Measurements from ENCODE around the gene MLH1. TPM values are rescaled to one million over a fixed set of nuclear protein-coding genes. Genes with fewer than 3 reads are reported as not detected.
"Not testable (repeated sequence)": the region's sequence is repeated elsewhere in the genome, so short reads cannot be mapped to it uniquely, and the experiment has no call there.

The MLH1 gene
- total RNA-seq, 1 donor from 2014 or later: 61.6 TPM

DNA sequence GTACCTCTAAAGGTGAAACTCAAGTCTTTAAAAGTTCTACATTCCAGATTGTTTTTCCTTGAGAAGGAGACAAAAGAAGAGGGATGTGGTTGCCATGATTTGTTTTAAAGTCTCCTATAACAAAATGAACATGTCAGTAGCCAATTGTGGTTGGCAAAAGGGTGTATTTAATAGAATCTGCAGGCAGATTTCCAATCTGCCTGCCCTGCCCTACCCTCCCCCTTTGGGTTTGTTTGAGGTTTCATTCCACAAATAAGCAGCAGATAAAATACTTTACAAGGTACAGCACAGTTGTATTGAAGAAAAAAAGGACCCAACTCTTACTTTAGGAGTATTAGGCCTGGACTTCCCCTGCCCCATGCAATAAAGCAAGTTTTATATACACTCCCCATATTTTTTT is 59.5 kb downstream of the MLH1 start:
- Histone ChIP-seq H3K27me3 (no peaks in the 10 kb centered on the region), H3K36me3 (peaks cover 0 to 43% of the 10 kb centered on the region in 2 donors), H3K9me3 (no peaks in the 10 kb centered on the region), H3K4me3 (no peak overlapping the region), H3K27ac (peak overlapping the region; percentile 57), H3K4me1 (peaks cover 45% of the 10 kb centered on the region)
- intact Hi-C loops (cut with DNase I): no loop called here
- DNase-seq (ENCODE audit: extremely low spot score in 2 of 2): no peak
- TF ChIP-seq POLR2A (IDR thresholded peaks at IDR 0.05): no peak
- no peak for TF ChIP-seq CTCF (IDR thresholded peaks at IDR 0.05)
- no peak for TF ChIP-seq POLR2AphosphoS5 (IDR thresholded peaks at IDR 0.05; ENCODE audit: insufficient read depth in 1 of 2, low read depth in 1 of 2)

GRCh38 chr3:37053337-37053736 is 60.0 kb downstream of the MLH1 start:
- no peaks in the 10 kb centered on the region for H3K27me3 ChIP-seq
- H3K27ac ChIP-seq: peak overlapping the region; percentile 57
- intact Hi-C loops (cut with DNase I): no loop called here
- no peak for DNase-seq (ENCODE audit: extremely low spot score in 2 of 2)
- peaks cover 0 to 45% of the 10 kb centered on the region in 2 donors for H3K36me3 ChIP-seq
- H3K4me3 ChIP-seq: no peak overlapping the region
- H3K4me1 ChIP-seq: peaks cover 45% of the 10 kb centered on the region
- H3K9me3 ChIP-seq: no peaks in the 10 kb centered on the region
- no peak for TF ChIP-seq POLR2A (IDR thresholded peaks at IDR 0.05)
- TF ChIP-seq POLR2AphosphoS5 (IDR thresholded peaks at IDR 0.05; ENCODE audit: insufficient read depth in 1 of 2, low read depth in 1 of 2): no peak
- TF ChIP-seq CTCF (IDR thresholded peaks at IDR 0.05): no peak

GRCh38 chr3:37053753-37054152 is 60.4 kb downstream of the MLH1 start:
- Histone ChIP-seq H3K27me3 (no peaks in the 10 kb centered on the region), H3K4me1 (peaks cover 45% of the 10 kb centered on the region), H3K9me3 (no peaks in the 10 kb centered on the region), H3K4me3 (no peak overlapping the region), H3K36me3 (peaks cover 0 to 49% of the 10 kb centered on the region in 2 donors), H3K27ac (peak overlapping the region; percentile 57)
- no peak for DNase-seq (ENCODE audit: extremely low spot score in 2 of 2)
- TF ChIP-seq POLR2AphosphoS5 (IDR thresholded peaks at IDR 0.05; ENCODE audit: insufficient read depth in 1 of 2, low read depth in 1 of 2) (no peak), CTCF (IDR thresholded peaks at IDR 0.05) (no peak), POLR2A (IDR thresholded peaks at IDR 0.05) (no peak)
- intact Hi-C loops (cut with DNase I): no loop called here

DNA sequence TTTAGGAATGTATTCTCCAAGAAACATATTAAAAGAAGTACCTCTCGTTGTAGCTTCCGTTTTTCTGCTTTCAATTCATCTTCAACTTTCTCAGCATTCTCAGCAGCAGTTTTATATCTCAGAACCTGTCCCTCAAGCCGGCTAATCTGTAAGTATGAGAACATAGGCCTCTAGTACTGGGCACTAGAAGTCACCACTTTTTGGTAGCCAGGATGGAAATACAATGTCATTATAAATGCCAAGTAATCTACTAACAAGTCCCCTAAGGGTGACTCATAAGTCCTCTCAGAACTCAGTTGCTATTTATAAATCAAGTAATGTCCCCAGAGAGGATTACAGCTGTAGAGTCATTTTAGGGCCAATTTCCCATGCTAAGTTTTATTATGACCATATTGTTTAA is 61.1 kb downstream of the MLH1 start:
- intact Hi-C loops (cut with DNase I): no loop called here
- peak overlapping the region; percentile 57 for H3K27ac ChIP-seq
- no peaks in the 10 kb centered on the region for H3K27me3 ChIP-seq
- peaks cover 0 to 50% of the 10 kb centered on the region in 2 donors for H3K36me3 ChIP-seq
- no peak for DNase-seq (ENCODE audit: extremely low spot score in 2 of 2)
- H3K4me1 ChIP-seq: peaks cover 42% of the 10 kb centered on the region
- no peak overlapping the region for H3K4me3 ChIP-seq
- no peaks in the 10 kb centered on the region for H3K9me3 ChIP-seq
- TF ChIP-seq POLR2AphosphoS5 (IDR thresholded peaks at IDR 0.05; ENCODE audit: insufficient read depth in 1 of 2, low read depth in 1 of 2): peak in 1 of 2 donors; percentile 28
- no peak for TF ChIP-seq POLR2A (IDR thresholded peaks at IDR 0.05)
- TF ChIP-seq CTCF (IDR thresholded peaks at IDR 0.05): no peak

DNA sequence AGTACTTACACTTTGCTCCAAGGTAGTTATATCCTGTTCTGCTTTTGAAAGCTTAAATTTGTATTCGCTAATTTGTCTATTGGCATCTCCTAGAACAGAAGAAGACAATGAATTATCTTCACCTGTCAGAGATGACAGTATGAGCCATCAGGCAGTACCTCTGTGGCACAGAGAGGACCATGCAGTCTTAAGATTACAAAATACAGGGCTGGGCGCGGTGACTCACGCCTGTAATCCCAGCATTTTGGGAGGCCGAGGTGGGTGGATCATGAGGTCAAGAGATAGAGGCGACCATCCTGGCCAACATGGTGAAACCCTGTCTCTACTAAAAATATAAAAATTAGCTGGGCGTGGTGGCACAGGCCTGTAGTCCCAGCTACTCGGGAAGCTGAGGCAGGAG is 61.8 kb downstream of the MLH1 start:
- H3K4me3 ChIP-seq; H3K27me3 ChIP-seq; intact Hi-C loops (cut with DNase I); H3K9me3 ChIP-seq; DNase-seq (ENCODE audit: extremely low spot score in 2 of 2): not testable (repeated sequence)
- Histone ChIP-seq H3K27ac (peak overlapping the region; percentile 57), H3K4me1 (peaks cover 35% of the 10 kb centered on the region), H3K36me3 (peaks cover 0 to 50% of the 10 kb centered on the region in 2 donors)
